ENCODE measurements around the gene PLEKHH1. TPM values are rescaled to one million over a fixed set of nuclear protein-coding genes. Genes with fewer than 3 reads are reported as not detected.

The PLEKHH1 gene
- total and polyA plus RNA-seq, 3 donors from 2014 or later = 21.4 to 61.3 (median 49.1) TPM

DNA sequence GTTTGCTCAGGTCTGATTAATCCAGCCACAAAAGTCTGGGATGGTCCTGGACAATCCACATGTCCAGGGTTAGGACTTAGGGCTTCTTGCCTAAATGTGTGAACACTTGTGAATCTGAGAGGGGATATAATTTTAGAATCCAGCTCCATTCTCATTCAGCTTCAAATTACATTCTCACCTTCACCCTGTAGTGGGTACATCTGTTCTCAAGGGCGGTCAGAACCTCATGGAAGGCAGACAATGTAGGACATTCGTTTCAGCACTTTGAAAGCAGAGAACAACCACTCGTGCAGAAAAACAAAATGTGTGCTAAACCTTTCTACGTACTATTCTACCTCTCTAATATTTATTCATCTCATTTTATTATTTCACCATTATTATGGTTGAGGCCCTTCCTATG lies 45.8 kb upstream of the PLEKHH1 start:
- Histone ChIP-seq H3K36me3 (ENCODE audit: low read depth, missing control alignments) (no peaks in the 10 kb centered on the region), H3K27ac (no peak overlapping the region), H3K4me3 (no peak overlapping the region), H3K27me3 (no peaks in the 10 kb centered on the region), H3K4me1 (no peaks in the 10 kb centered on the region), H3K9me3 (no peaks in the 10 kb centered on the region)
- 75 to 88% methylated on average over 4 of the region's 4 CpGs for WGBS, 2 donors
- intact Hi-C loops (cut with DNase I; ENCODE audit: low total_unique reads) = no loop called here
- TF ChIP-seq, protein P1, sequence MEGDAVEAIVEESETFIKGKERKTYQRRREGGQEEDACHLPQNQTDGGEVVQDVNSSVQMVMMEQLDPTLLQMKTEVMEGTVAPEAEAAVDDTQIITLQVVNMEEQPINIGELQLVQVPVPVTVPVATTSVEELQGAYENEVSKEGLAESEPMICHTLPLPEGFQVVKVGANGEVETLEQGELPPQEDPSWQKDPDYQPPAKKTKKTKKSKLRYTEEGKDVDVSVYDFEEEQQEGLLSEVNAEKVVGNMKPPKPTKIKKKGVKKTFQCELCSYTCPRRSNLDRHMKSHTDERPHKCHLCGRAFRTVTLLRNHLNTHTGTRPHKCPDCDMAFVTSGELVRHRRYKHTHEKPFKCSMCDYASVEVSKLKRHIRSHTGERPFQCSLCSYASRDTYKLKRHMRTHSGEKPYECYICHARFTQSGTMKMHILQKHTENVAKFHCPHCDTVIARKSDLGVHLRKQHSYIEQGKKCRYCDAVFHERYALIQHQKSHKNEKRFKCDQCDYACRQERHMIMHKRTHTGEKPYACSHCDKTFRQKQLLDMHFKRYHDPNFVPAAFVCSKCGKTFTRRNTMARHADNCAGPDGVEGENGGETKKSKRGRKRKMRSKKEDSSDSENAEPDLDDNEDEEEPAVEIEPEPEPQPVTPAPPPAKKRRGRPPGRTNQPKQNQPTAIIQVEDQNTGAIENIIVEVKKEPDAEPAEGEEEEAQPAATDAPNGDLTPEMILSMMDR (IDR thresholded peaks at IDR 0.05) = no peak
- no peak for TF ChIP-seq POLR2A (IDR thresholded peaks at IDR 0.05)
- no peak for DNase-seq

- peak within 1 kb of the TSS in 1 of 2 donors; percentile 26 for H3K4me3 ChIP-seq
- intact Hi-C loops (cut with DNase I; ENCODE audit: low total_unique reads) = no loop called here
These were observed 44.9 kb upstream of the PLEKHH1 start, which contains the start of gene TMEM229B for GRCh38 chr14:67487937-67488893. TSS of gene TMEM229B (minus strand) at chr14:67488721. CDS start at chr14:67473923, 14,798 bp downstream.

DNA sequence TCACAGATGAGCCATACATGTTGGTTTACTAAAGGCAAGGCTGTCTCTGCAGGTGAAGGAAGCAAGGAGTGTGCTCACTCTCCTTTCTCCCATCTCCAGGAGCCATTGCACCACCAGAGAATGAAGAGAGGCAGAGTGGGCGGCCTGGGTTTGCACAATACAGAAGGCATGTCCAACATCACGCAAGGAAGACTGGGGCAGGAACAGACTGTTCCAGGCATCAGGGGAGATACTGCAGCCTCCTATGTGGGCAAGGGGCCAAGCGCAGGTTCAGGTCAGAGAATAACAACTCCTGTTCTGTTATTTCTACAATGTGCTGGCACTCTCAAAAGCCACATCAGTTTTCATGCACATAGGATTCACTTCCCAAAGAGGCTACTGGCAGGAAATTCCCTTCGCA lies 42.9 kb upstream of the PLEKHH1 start:
- no peak for DNase-seq
- intact Hi-C loops (cut with DNase I; ENCODE audit: low total_unique reads) = no loop called here
- no peak for TF ChIP-seq POLR2A (IDR thresholded peaks at IDR 0.05)
- TF ChIP-seq, protein P1 (IDR thresholded peaks at IDR 0.05) = no peak
- no peaks in the 10 kb centered on the region for H3K4me1 ChIP-seq
- H3K9me3 ChIP-seq = no peaks in the 10 kb centered on the region
- H3K27ac ChIP-seq = no peak overlapping the region
- 84 to 90% methylated on average over 4 of the region's 4 CpGs for WGBS, 2 donors
- H3K4me3 ChIP-seq = no peak overlapping the region
- H3K27me3 ChIP-seq = no peaks in the 10 kb centered on the region
- no peaks in the 10 kb centered on the region for H3K36me3 ChIP-seq (ENCODE audit: low read depth, missing control alignments)

More at GRCh38 chr14:67487937-67488893, 44.9 kb upstream of the PLEKHH1 start, which contains the start of gene TMEM229B:
- Histone ChIP-seq H3K27ac (peak within 1 kb of the TSS in 1 of 2 donors; percentile 30), H3K4me1 (no peaks in the 10 kb centered on the region), H3K36me3 (ENCODE audit: low read depth, missing control alignments) (no peaks in the 10 kb centered on the region), H3K27me3 (no peaks in the 10 kb centered on the region), H3K9me3 (no peaks in the 10 kb centered on the region)
- no peak for DNase-seq
- WGBS, 2 donors = 79 to 80% methylated on average over 12 to 13 of the region's 13 CpGs
- no peak for TF ChIP-seq POLR2A (IDR thresholded peaks at IDR 0.05)
- TF ChIP-seq, protein P1 (IDR thresholded peaks at IDR 0.05) = no peak

- H3K27ac ChIP-seq = no peak overlapping the region
- intact Hi-C loops (cut with DNase I; ENCODE audit: low total_unique reads) = no loop called here
- WGBS, 2 donors = 91 to 93% methylated on average over 3 of the region's 3 CpGs
- no peaks in the 10 kb centered on the region for H3K36me3 ChIP-seq (ENCODE audit: low read depth, missing control alignments)
- H3K4me3 ChIP-seq = no peak overlapping the region
- no peak for DNase-seq
- no peaks in the 10 kb centered on the region for H3K4me1 ChIP-seq
- no peaks in the 10 kb centered on the region for H3K9me3 ChIP-seq
- no peak for TF ChIP-seq POLR2A (IDR thresholded peaks at IDR 0.05)
- TF ChIP-seq, protein P1 (IDR thresholded peaks at IDR 0.05) = no peak
- H3K27me3 ChIP-seq = no peaks in the 10 kb centered on the region
These were observed 41.8 kb upstream of the PLEKHH1 start for GRCh38 chr14:67491285-67491684.

Data from testis (tissue), 3 donors.